ENCODE results near the gene BPI.
"Not testable (repeated sequence)": the region's sequence is repeated elsewhere in the genome, so short reads cannot be mapped to it uniquely, and the experiment has no call there.

BPI gene

GRCh38 chr20:38338849-38339520, 35.0 kb downstream of the BPI start:
- DNase-seq, result peak; percentile 35

GRCh38 chr20:38339521-38339896, 35.6 kb downstream of the BPI start:
- DNase-seq, result not testable (repeated sequence)

- no peak for DNase-seq
Observed at GRCh38 chr20:38339997-38340396, 36.0 kb downstream of the BPI start.

GRCh38 chr20:38340693-38341092, 36.7 kb downstream of the BPI start:
- DNase-seq, result no peak

- DNase-seq, result no peak
Observed at GRCh38 chr20:38342216-38342615, 38.3 kb downstream of the BPI start.

GRCh38 chr20:38342713-38343310, 38.9 kb downstream of the BPI start:
- DNase-seq, result no peak

GRCh38 chr20:38343311-38344106, 39.6 kb downstream of the BPI start:
- peak; percentile 52 for DNase-seq

- no peak for DNase-seq
Observed at GRCh38 chr20:38344107-38344701, 40.2 kb downstream of the BPI start.

GRCh38 chr20:38345643-38346042, 41.7 kb downstream of the BPI start:
- no peak for DNase-seq

- DNase-seq, result no peak
Observed at GRCh38 chr20:38346247-38346651, 42.3 kb downstream of the BPI start, which contains the start of gene LBP. Gene LBP, plus strand, starts transcription at chr20:38346482. Its CDS starts 35 bp downstream, at chr20:38346517.

- no peak for DNase-seq
Observed at GRCh38 chr20:38346741-38347140, 42.8 kb downstream of the BPI start.

GRCh38 chr20:38349856-38350255, 45.9 kb downstream of the BPI start:
- DNase-seq, result no peak

GRCh38 chr20:38350879-38351775, 47.2 kb downstream of the BPI start:
- no peak for DNase-seq

- no peak for DNase-seq
Observed at GRCh38 chr20:38353316-38353715, 49.4 kb downstream of the BPI start.

GRCh38 chr20:38354227-38354626, 50.3 kb downstream of the BPI start:
- no peak for DNase-seq

- no peak for DNase-seq
Observed at GRCh38 chr20:38355161-38356012, 51.4 kb downstream of the BPI start.

GRCh38 chr20:38357653-38358207, 53.8 kb downstream of the BPI start:
- DNase-seq, result no peak

GRCh38 chr20:38358556-38358955, 54.6 kb downstream of the BPI start:
- no peak for DNase-seq

- DNase-seq, result no peak
Observed at GRCh38 chr20:38363004-38363747, 59.2 kb downstream of the BPI start.

GRCh38 chr20:38369389-38369788, 65.4 kb downstream of the BPI start:
- peak; percentile 25 for DNase-seq
